ENCODE measurements around the gene CAPNS2. TPM values are rescaled to one million over a fixed set of nuclear protein-coding genes. Genes with fewer than 3 reads are reported as not detected.

The CAPNS2 gene
- total and polyA plus RNA-seq, 12 donors = 0.13 to 1.3 (median 0.33) TPM; not detected in 3

GRCh38 chr16:55572439-55572838 lies 6.0 kb downstream of the CAPNS2 start:
- intact Hi-C loops (cut with DNase I) = no loop called here
- no peak overlapping the region for H3K4me3 ChIP-seq
- TF ChIP-seq POLR2A (IDR thresholded peaks at IDR 0.05) (no peak), CTCF (IDR thresholded peaks at IDR 0.05) (no peak)
- no peak for DNase-seq
- H3K27ac ChIP-seq = no peak overlapping the region
- no peaks in the 10 kb centered on the region for H3K36me3 ChIP-seq (replicated peaks in 1 of 2)
- H3K4me1 ChIP-seq (replicated peaks in 1 of 2) = peaks cover 0 to 13% of the 10 kb centered on the region in 2 donors
- H3K27me3 ChIP-seq = no peaks in the 10 kb centered on the region
- 86 to 92% (median 89%) methylated on average over 4 of the region's 4 CpGs for WGBS, 4 donors
- H3K9me3 ChIP-seq (replicated peaks in 1 of 3) = no peaks in the 10 kb centered on the region

DNA sequence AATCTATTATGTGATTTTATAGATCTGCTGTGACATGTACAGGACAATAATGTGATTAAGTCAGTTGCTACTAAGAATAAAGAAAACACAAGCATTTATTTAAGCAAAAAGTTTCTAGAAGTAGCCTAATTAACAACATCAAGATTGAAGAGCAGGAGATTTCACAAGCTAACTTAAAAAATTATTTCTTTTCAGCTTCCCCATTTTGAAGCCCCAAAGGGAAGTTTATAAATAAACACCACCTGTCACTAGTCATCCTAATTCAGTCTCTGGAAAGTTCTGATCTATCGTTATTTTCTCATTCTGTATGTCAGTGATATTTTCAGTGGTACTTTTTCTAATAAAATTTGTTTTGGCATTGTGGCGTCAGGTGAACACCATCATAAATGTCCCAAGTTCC lies 8.3 kb downstream of the CAPNS2 start:
- H3K27ac ChIP-seq = no peak overlapping the region
- TF ChIP-seq POLR2A (IDR thresholded peaks at IDR 0.05) (no peak), CTCF (IDR thresholded peaks at IDR 0.05) (no peak)
- H3K4me3 ChIP-seq = no peak overlapping the region
- H3K9me3 ChIP-seq (replicated peaks in 1 of 3) = no peaks in the 10 kb centered on the region
- 65 to 81% (median 76%) methylated on average over 2 of the region's 2 CpGs for WGBS, 4 donors
- H3K36me3 ChIP-seq (replicated peaks in 1 of 2) = peaks cover 0 to 10% of the 10 kb centered on the region in 2 donors
- H3K27me3 ChIP-seq = no peaks in the 10 kb centered on the region
- DNase-seq = no peak
- H3K4me1 ChIP-seq (replicated peaks in 1 of 2) = no peaks in the 10 kb centered on the region
- intact Hi-C loops (cut with DNase I) = no loop called here

GRCh38 chr16:55575496-55575895 lies 9.0 kb downstream of the CAPNS2 start:
- TF ChIP-seq POLR2A (IDR thresholded peaks at IDR 0.05) (no peak), CTCF (IDR thresholded peaks at IDR 0.05) (no peak)
- H3K4me3 ChIP-seq = no peak overlapping the region
- H3K27ac ChIP-seq = no peak overlapping the region
- no peak for DNase-seq
- 74 to 89% (median 79%) methylated on average over 1 of the region's 1 CpG for WGBS, 4 donors
- intact Hi-C loops (cut with DNase I) = no loop called here
- H3K27me3 ChIP-seq = no peaks in the 10 kb centered on the region
- H3K9me3 ChIP-seq (replicated peaks in 1 of 3) = no peaks in the 10 kb centered on the region
- peaks cover 0 to 11% of the 10 kb centered on the region in 2 donors for H3K36me3 ChIP-seq (replicated peaks in 1 of 2)
- H3K4me1 ChIP-seq (replicated peaks in 1 of 2) = no peaks in the 10 kb centered on the region

GRCh38 chr16:55576384-55576783 lies 9.9 kb downstream of the CAPNS2 start:
- H3K36me3 ChIP-seq (replicated peaks in 1 of 2) = peaks cover 0 to 11% of the 10 kb centered on the region in 2 donors
- no peak overlapping the region for H3K27ac ChIP-seq
- no peaks in the 10 kb centered on the region for H3K9me3 ChIP-seq (replicated peaks in 1 of 3)
- no peaks in the 10 kb centered on the region for H3K27me3 ChIP-seq
- TF ChIP-seq POLR2A (IDR thresholded peaks at IDR 0.05) = no peak
- TF ChIP-seq CTCF (IDR thresholded peaks at IDR 0.05) = no peak
- 85 to 100% (median 90%) methylated on average over 2 of the region's 2 CpGs for WGBS, 4 donors
- no peaks in the 10 kb centered on the region for H3K4me1 ChIP-seq (replicated peaks in 1 of 2)
- DNase-seq = no peak
- no peak overlapping the region for H3K4me3 ChIP-seq
- intact Hi-C loops (cut with DNase I) = no loop called here

Data from adrenal gland (tissue), 12 donors.